Activated T-helper 9 cell treated with anti-CD3 and anti-CD28 coated beads, Interleukin-2, amount 50 U/mL, for 16 hours (primary cell): ENCODE results near the gene CNIH2.
"Not testable (repeated sequence)": the region's sequence is repeated elsewhere in the genome, so short reads cannot be mapped to it uniquely, and the experiment has no call there.

Source experiments
- DNase-seq: peaks from one replicate; pipeline ENCODE4 v3.0.0-alpha.2; 2020; ENCODE audit warnings: low read depth

The CNIH2 gene

GRCh38 chr11:66291303-66291705, 13.3 kb downstream of the CNIH2 start:
- no peak for DNase-seq

GRCh38 chr11:66291706-66292542, 13.9 kb downstream of the CNIH2 start, which contains the start of gene TMEM151A:
Gene TMEM151A, plus strand, starts transcription at chr11:66291894. Its CDS starts 120 bp downstream, at chr11:66292014.
- no peak for DNase-seq

DNA sequence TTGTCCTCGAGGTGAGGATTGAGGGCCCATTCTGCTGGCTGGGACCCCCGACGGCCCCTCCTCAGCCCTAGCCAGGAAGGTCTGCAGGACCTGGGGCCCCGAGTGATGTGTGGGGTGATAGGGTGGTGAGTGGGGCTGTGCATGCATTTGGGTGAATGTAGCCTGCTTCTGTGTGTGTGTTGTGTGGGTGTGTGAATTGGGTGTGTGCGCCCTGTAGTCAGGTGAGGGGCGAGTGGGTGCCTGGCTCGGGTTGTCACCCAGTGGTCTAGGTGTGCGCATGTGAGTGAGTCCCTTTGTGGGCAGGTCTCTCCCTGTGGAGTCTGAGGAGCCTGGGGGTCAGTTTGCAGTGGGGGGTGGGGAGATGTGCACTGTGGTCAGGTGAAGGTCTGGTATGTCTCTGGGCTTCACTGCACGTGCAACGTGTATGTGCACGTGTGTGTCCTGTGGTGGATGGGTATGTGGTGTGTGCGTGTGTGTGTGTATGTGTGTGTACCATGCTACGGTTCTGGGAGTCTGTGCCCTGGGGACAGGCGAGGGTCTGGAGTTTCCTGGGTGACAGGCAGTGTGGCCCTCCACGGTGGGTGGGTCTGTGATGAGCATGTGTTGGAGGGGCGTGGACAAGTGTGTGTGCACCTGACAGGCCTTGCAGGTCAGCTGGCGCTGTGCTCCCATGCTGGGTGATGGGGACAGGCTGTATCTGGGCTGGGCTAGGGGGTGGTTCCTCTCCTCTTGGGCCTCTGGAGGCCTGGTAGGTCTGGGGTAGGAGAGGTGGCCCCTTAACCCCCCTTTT, 14.8 kb downstream of the CNIH2 start:
- no peak for DNase-seq

GRCh38 chr11:66293352-66293751, 15.4 kb downstream of the CNIH2 start:
- DNase-seq: no peak

GRCh38 chr11:66293777-66294625, 16.0 kb downstream of the CNIH2 start:
- no peak for DNase-seq

- DNase-seq: no peak
Observed at GRCh38 chr11:66294626-66295620, 16.9 kb downstream of the CNIH2 start.

GRCh38 chr11:66297610-66298009, 19.6 kb downstream of the CNIH2 start:
- no peak for DNase-seq

GRCh38 chr11:66299186-66299585, 21.2 kb downstream of the CNIH2 start:
- no peak for DNase-seq

- DNase-seq: no peak
Observed at GRCh38 chr11:66302656-66303055, 24.7 kb downstream of the CNIH2 start.

- DNase-seq: no peak
Observed at GRCh38 chr11:66309475-66309874, 31.5 kb downstream of the CNIH2 start.

- no peak for DNase-seq
Observed at GRCh38 chr11:66310324-66310723, 32.3 kb downstream of the CNIH2 start.

DNA sequence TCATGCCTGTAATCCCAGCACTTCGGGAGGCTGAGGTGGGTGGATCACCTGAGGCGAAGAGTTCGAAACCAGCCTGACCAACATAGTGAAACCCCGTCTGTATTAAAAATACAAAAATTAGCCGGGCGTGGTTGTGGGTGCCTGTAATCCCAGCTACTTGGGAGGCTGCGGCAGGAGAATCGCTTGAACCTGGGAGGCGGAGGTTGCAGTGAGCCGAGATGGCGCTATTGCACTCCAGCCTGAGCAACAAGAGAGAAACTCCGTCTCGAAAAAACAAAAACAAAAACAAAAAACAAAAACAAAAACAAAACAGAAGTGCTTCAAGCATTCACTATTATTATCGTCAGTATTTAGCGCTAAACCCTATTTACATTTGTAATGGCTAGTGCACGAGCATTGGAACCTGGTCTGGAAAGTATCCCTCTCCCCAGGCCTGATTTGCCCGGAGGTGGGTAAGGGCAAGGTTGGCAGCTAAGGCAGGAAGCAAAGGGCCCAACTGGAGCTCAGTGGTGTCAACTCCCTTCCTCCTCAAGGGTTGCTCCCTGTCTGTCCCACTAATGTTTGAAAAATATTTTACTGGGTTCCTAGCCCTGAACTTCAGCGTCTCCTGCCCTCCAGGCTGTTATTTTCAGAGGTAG, 32.9 kb downstream of the CNIH2 start:
- not testable (repeated sequence) for DNase-seq

- DNase-seq: no peak
Observed at GRCh38 chr11:66311470-66311964, 33.5 kb downstream of the CNIH2 start.

DNA sequence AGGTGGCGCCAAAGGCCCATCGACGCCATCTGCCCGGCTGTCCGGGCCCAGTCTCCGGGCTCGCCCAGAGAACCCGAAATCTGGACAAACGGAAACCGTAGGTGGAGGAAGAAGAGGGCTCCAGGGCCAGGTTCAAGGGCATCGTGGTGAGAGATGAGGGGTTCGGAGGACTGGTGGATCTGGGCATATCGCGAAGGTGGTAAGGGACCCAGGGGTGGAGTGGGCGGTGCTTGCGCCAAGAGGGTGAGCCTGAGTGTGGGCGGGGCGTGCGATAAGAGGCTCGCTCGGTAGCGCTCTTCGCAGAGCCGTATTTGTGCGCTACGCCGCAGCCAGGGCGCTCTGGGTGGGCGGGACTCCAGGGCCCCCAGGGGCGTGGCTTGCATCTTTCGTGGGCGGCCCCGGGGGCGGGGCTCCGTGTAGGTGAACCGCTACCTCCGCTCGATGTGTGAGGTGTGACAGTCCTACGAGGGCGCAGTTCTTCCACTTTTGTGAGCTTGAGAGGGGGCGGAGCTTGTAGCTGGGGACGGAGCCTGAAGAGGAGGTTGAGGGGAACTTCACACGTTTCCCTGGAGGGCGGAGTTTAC, 34.1 kb downstream of the CNIH2 start:
- peak; percentile 96 for DNase-seq

GRCh38 chr11:66312549-66313320, 34.8 kb downstream of the CNIH2 start:
- peak; percentile 92 for DNase-seq

DNA sequence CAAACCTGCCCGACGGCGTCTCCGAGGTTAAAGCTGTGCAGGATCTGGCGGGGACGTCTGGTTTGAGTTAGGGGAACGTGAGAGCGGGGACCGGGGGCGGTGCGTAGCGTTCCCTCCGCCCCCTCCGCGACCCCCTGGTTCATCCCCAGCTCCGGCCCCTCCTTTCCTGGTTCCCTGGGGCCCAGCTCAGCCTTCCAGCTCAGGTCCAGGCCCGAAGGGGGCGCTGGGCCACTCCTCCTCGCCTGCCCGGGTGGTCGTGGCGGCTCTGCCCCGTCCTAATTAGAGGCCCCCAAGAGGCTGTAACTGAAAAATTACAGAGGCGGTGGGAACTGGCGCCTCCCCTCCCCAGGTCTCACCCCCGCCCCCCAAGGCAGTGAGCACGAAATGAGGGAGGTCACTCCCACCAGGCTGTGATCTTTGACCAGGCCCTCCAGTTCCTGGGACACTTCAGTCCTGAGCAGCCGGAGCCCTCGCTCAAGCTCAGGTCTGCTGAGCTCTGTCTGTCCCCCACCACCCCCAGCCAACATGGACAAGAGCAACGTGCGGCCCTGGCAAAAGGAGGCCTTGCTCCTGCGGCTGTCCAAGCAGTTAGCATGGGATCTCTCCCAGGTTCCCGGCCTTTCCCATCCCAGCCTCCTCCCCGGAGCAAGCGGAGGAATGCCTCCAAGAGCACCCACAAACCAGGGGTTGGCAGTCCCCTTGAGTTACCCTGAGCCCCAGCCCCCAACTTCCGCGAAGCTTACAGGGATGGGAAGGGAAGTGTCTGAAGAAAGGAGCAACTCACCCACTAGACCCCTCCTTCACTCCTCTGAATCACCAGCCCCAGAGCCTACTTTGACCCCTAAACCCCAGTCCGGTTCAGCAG, 35.6 kb downstream of the CNIH2 start:
- DNase-seq: no peak

DNA sequence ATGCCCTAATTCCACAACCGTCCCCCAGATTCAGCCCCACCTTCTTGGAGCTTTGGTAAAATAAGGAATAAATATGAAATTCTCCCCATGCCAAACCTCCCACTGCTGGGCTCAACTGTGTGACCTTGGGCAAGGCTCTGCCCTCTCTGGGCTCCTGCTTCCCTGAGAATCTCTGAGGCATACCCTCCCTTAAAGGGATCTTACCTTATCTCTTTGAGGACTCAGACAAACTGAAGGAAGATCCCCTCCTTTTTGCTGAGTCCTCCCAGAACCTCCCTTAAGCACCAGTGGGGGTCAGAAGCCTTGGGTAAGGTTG, 36.2 kb downstream of the CNIH2 start:
- no peak for DNase-seq
